Breast epithelium (tissue), 4 donors: Measurements from ENCODE around the gene MICAL3. TPM values are rescaled to one million over a fixed set of nuclear protein-coding genes. Genes with fewer than 3 reads are reported as not detected.
"Not testable (repeated sequence)": the region's sequence is repeated elsewhere in the genome, so short reads cannot be mapped to it uniquely, and the experiment has no call there.

Source experiments
- DNase-seq, 2 donors: peaks; one replicate each; pipeline ENCODE4 v3.0.0-alpha.2; 2019; ENCODE audit warnings: low spot score in 2 of 2
- H3K27ac ChIP-seq, 2 donors: fragments of 200-600 bp; sonication (generic) in 1 of 2; one replicate each; pipeline ENCODE4 v1.5.1; 2016 to 2019; ENCODE audit warnings: mild to moderate bottlenecking in 1 of 2
- H3K27me3 ChIP-seq, 2 donors: fragments of 200-600 bp; sonication (generic) in 1 of 2; one replicate each; pipeline versions ENCODE4 v1.5.1 to v1.6.0; 2017 to 2019; ENCODE audit warnings: control low read depth in 1 of 2, mild to moderate bottlenecking in 1 of 2
- H3K36me3 ChIP-seq: fragments of 200-600 bp; one replicate; pipeline ENCODE4 v1.5.1; 2019
- H3K4me1 ChIP-seq, 2 donors: fragments of 200-600 bp; sonication (generic); one replicate each; pipeline ENCODE4 v1.5.1; 2016 to 2019; ENCODE audit warnings: control low read depth in 1 of 2
- H3K4me3 ChIP-seq, 3 donors: fragments of 200-600 bp; sonication (generic); 1 replicate in 2 of 3; 2 replicates in 1 of 3; pipeline ENCODE4 v1.5.1; 2016 to 2019; ENCODE audit warnings: mild to moderate bottlenecking in 3 of 3, moderate library complexity in 2 of 3
- H3K9me3 ChIP-seq, 2 donors: fragments of 200-600 bp; sonication (generic) in 1 of 2; one replicate each; pipeline ENCODE4 v1.5.1; 2016 to 2019; ENCODE audit warnings: control low read depth in 1 of 2
- CTCF ChIP-seq, 3 donors: fragments of 450-650 bp; IDR thresholded peaks; one replicate each; pipeline ENCODE4 v1.5.1; 2016 to 2017; ENCODE audit warnings: antibody characterized with exemption in 3 of 3, mild to moderate bottlenecking in 3 of 3, moderate library complexity in 3 of 3
- POLR2A ChIP-seq: fragments of 450-650 bp; IDR thresholded peaks from one replicate; pipeline ENCODE4 v1.6.1; 2016; ENCODE audit warnings: antibody characterized with exemption, mild to moderate bottlenecking, moderate library complexity
- POLR2AphosphoS5 ChIP-seq, 3 donors: sonication (generic); formaldehyde crosslinking; IDR thresholded peaks; one replicate each; pipeline ENCODE4 v1.6.1; 2017; ENCODE audit warnings: antibody characterized with exemption in 3 of 3
- intact Hi-C: fragments of 100-400 bp; cut with DNase I; formaldehyde crosslinking; loops from one replicate; pipeline ENCODE4 v1.15.1; 2023; ENCODE audit warnings: low total_unique reads
- total RNA-seq, 3 donors: library from RNA; depleted of rRNA; stranded (reverse); fragments of >200 nt; gene quantifications; one replicate each; pipeline ENCODE4 v1.1.0, GENCODE V29; 2016

MICAL3 gene
- total RNA-seq, 3 donors from 2014 or later, result 19.5 to 42.3 (median 34.8) TPM

GRCh38 chr22:17880020-17880419 lies 144.3 kb downstream of the MICAL3 start:
- Histone ChIP-seq H3K4me1 (no peaks in the 10 kb centered on the region), H3K36me3 (no peaks in the 10 kb centered on the region), H3K27ac (no peak overlapping the region), H3K4me3 (no peak overlapping the region), H3K27me3 (no peaks in the 10 kb centered on the region), H3K9me3 (no peaks in the 10 kb centered on the region)
- intact Hi-C loops, result no loop called here
- TF ChIP-seq CTCF (IDR thresholded peaks at IDR 0.05) (no peak), POLR2A (no peak), POLR2AphosphoS5 (IDR thresholded peaks at IDR 0.05) (no peak)
- DNase-seq, result no peak

GRCh38 chr22:17878941-17879340 lies 145.4 kb downstream of the MICAL3 start:
- Histone ChIP-seq H3K9me3 (no peaks in the 10 kb centered on the region), H3K27ac (no peak overlapping the region), H3K4me1 (no peaks in the 10 kb centered on the region), H3K36me3 (no peaks in the 10 kb centered on the region), H3K4me3 (no peak overlapping the region), H3K27me3 (no peaks in the 10 kb centered on the region)
- DNase-seq, result no peak
- TF ChIP-seq POLR2A (no peak), POLR2AphosphoS5 (IDR thresholded peaks at IDR 0.05) (no peak), CTCF (IDR thresholded peaks at IDR 0.05) (no peak)
- intact Hi-C loops, result loop anchor here (1.0 kb wide), 1 partner anchor 23 kb away; no protein-coding TSS in a partner anchor

GRCh38 chr22:17878186-17878694 lies 146.1 kb downstream of the MICAL3 start:
- Histone ChIP-seq H3K27me3 (no peaks in the 10 kb centered on the region), H3K27ac (no peak overlapping the region), H3K4me3 (no peak overlapping the region), H3K4me1 (no peaks in the 10 kb centered on the region), H3K36me3 (no peaks in the 10 kb centered on the region), H3K9me3 (no peaks in the 10 kb centered on the region)
- DNase-seq, result no peak
- intact Hi-C loops, result no loop called here
- TF ChIP-seq CTCF (IDR thresholded peaks at IDR 0.05) (no peak), POLR2A (no peak), POLR2AphosphoS5 (IDR thresholded peaks at IDR 0.05) (no peak)

DNA sequence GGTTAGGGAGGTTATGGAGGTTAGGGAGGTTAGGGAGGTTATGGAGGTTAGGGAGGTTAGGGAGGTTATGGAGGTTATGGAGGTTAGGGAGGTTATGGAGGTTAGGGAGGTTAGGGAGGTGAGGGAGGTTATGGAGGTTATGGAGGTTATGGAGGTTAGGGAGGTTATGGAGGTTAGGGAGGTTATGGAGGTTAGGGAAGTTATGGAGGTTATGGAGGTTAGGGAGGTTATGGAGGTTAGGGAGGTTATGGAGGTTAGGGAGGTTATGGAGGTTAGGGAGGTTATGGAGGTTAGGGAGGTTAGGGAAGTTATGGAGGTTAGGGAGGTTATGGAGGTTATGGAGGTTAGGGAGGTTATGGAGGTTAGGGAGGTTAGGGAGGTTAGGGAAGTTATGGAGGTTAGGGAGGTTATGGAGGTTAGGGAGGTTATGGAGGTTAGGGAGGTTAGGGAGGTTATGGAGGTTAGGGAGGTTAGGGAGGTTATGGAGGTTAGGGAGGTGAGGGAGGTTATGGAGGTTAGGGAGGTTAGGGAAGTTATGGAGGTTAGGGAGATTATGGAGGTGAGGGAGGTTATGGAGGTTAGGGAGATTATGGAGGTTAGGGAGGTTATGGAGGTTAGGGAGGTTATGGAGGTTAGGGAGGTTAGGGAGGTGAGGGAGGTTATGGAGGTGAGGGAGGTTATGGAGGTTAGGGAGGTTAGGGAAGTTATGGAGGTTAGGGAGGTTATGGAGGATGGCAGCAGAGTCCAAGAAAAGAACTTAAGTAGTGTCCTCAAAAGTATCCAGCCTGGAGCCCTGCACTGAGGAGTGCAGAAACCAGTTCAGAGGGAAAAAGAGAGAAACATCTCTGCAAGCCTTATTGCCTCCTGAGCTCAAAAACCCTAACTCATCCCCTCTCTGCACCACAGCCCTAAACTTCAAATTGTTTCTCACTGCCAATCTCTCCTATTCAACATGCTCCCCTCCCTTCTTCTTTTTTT lies 147.2 kb downstream of the MICAL3 start:
- not testable (repeated sequence) for H3K36me3 ChIP-seq, H3K27ac ChIP-seq, H3K4me1 ChIP-seq, DNase-seq, H3K27me3 ChIP-seq, H3K4me3 ChIP-seq, H3K9me3 ChIP-seq
- intact Hi-C loops, result loop anchor here (1.0 kb wide), 1 partner anchor 15 kb away; no protein-coding TSS in a partner anchor

- no peak overlapping the region for H3K4me3 ChIP-seq
- H3K9me3 ChIP-seq, result no peaks in the 10 kb centered on the region
- DNase-seq, result no peak
- no peaks in the 10 kb centered on the region for H3K4me1 ChIP-seq
- intact Hi-C loops, result no loop called here
- TF ChIP-seq CTCF (IDR thresholded peaks at IDR 0.05) (no peak), POLR2AphosphoS5 (IDR thresholded peaks at IDR 0.05) (no peak), POLR2A (no peak)
- H3K27ac ChIP-seq, result no peak overlapping the region
- no peaks in the 10 kb centered on the region for H3K36me3 ChIP-seq
- H3K27me3 ChIP-seq, result no peaks in the 10 kb centered on the region
Measured at GRCh38 chr22:17876306-17876831, 148.0 kb downstream of the MICAL3 start.
